DMS153 (cell line): ENCODE data around the gene NDFIP1.
"Not testable (repeated sequence)": the region's sequence is repeated elsewhere in the genome, so short reads cannot be mapped to it uniquely, and the experiment has no call there.

Experiments
- DNase-seq: peaks from one replicate; lab custom pipeline; 2025; lab: John Stamatoyannopoulos, UW

Gene NDFIP1

GRCh38 chr5:142154449-142154841, 45.9 kb downstream of the NDFIP1 start:
- DNase-seq: not testable (repeated sequence)

- no peak for DNase-seq
Measured at GRCh38 chr5:142156839-142157463, 48.4 kb downstream of the NDFIP1 start.

- DNase-seq: no peak
Measured at GRCh38 chr5:142159354-142159753, 50.8 kb downstream of the NDFIP1 start.

- no peak for DNase-seq
Measured at GRCh38 chr5:142164315-142164714, 55.7 kb downstream of the NDFIP1 start.

- no peak for DNase-seq
Measured at GRCh38 chr5:142166754-142167153, 58.2 kb downstream of the NDFIP1 start.

GRCh38 chr5:142167458-142167857, 58.9 kb downstream of the NDFIP1 start:
- DNase-seq: no peak

GRCh38 chr5:142168365-142168764, 59.8 kb downstream of the NDFIP1 start:
- DNase-seq: no peak

GRCh38 chr5:142170254-142170953, 61.8 kb downstream of the NDFIP1 start:
- DNase-seq: no peak

- no peak for DNase-seq
Measured at GRCh38 chr5:142171270-142171669, 62.7 kb downstream of the NDFIP1 start.

- DNase-seq: no peak
Measured at GRCh38 chr5:142175039-142175438, 66.5 kb downstream of the NDFIP1 start.

- DNase-seq: no peak
Measured at GRCh38 chr5:142175461-142176142, 67.0 kb downstream of the NDFIP1 start.

GRCh38 chr5:142176255-142176654, 67.7 kb downstream of the NDFIP1 start:
- DNase-seq: no peak

GRCh38 chr5:142178651-142179050, 70.1 kb downstream of the NDFIP1 start:
- DNase-seq: no peak

- DNase-seq: no peak
Measured at GRCh38 chr5:142179776-142180387, 71.3 kb downstream of the NDFIP1 start.

- DNase-seq: no peak
Measured at GRCh38 chr5:142181096-142181495, 72.5 kb downstream of the NDFIP1 start.

- no peak for DNase-seq
Measured at GRCh38 chr5:142181547-142182163, 73.1 kb downstream of the NDFIP1 start.

GRCh38 chr5:142182840-142183239, 74.3 kb downstream of the NDFIP1 start:
- DNase-seq: no peak

- DNase-seq: no peak
Measured at GRCh38 chr5:142183561-142183960, 75.0 kb downstream of the NDFIP1 start.

GRCh38 chr5:142184988-142185387, 76.4 kb downstream of the NDFIP1 start:
- DNase-seq: no peak

GRCh38 chr5:142186514-142186856, 77.9 kb downstream of the NDFIP1 start:
- DNase-seq: no peak

GRCh38 chr5:142186857-142187594, 78.4 kb downstream of the NDFIP1 start:
- DNase-seq: no peak

GRCh38 chr5:142188691-142189090, 80.1 kb downstream of the NDFIP1 start:
- DNase-seq: not testable (repeated sequence)
